GM10266 (cell line): Measurements from ENCODE around the gene ZNRD2.

Experiments used
- DNase-seq: peaks from one replicate; pipeline ENCODE4 v3.0.0; 2012; ENCODE audit errors: extremely low spot score
- CTCF ChIP-seq: IDR thresholded peaks from 2 replicates; pipeline ENCODE4 v1.5.1; 2012; ENCODE audit warnings: mild to moderate bottlenecking, low read depth; ENCODE audit not compliant: control insufficient read depth, insufficient read depth; ENCODE audit errors: missing control alignments

Gene ZNRD2

GRCh38 chr11:65584723-65585171 is 14.5 kb downstream of the ZNRD2 start:
- no peak for DNase-seq
- no peak for TF ChIP-seq CTCF

- TF ChIP-seq CTCF: no peak
- no peak for DNase-seq
These were observed 15.3 kb downstream of the ZNRD2 start for GRCh38 chr11:65585396-65586246.

GRCh38 chr11:65586247-65586630 is 16.0 kb downstream of the ZNRD2 start:
- no peak for TF ChIP-seq CTCF

DNA sequence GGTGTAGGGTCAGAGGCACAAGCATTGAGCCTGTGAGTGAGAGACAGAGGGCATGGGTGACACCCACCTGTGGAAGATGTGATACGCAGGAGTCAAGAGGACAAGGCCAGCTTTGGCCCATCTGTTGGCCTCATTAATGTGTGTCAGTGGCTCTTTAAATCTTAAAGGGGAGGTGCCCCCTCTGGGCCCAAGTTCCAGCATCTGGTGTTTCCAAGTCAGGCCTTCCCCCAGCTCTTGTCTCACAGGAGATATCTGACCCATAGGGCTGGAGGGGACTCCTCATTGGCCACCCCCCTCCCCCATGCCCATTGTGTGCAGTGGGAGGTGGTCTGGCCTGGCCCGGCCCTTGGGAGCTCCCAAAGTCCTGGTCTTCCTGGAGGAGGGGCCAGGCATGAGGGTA is 16.4 kb downstream of the ZNRD2 start:
- no peak for TF ChIP-seq CTCF
- no peak for DNase-seq

More at GRCh38 chr11:65586247-65586630, 16.0 kb downstream of the ZNRD2 start:
- DNase-seq: no peak

GRCh38 chr11:65588199-65589054 is 18.1 kb downstream of the ZNRD2 start:
- peak; percentile 80 for TF ChIP-seq CTCF
- DNase-seq: peak; percentile 97

GRCh38 chr11:65589444-65590239 is 19.4 kb downstream of the ZNRD2 start:
- no peak for TF ChIP-seq CTCF
- peak; percentile 89 for DNase-seq
